BJ (cell line): ENCODE results near the gene GOSR1. TPM values are rescaled to one million over a fixed set of nuclear protein-coding genes. Genes with fewer than 3 reads are reported as not detected.

Experiments
- CTCF ChIA-PET: fragments of 350-600 bp; formaldehyde crosslinking; extraction: SDS; loops from one replicate; lab custom pipeline; 2021; ENCODE audit warnings: antibody characterized with exemption, inconsistent platforms; lab: Yijun Ruan, JAX
- POLR2A ChIA-PET: fragments of 300-600 bp; sonication (Branson Sonifier 250); formaldehyde crosslinking; extraction: SDS; loops from one replicate; lab custom pipeline; 2021; ENCODE audit warnings: antibody characterized with exemption; lab: Charles Lee
- DNase-seq: peaks from one replicate; pipeline ENCODE4 v3.0.0-alpha.2; 2011; ENCODE audit warnings: low read depth
- H3K27me3 ChIP-seq: 2 replicates; pipeline ENCODE4 v1.6.0; 2011; ENCODE audit warnings: low read length; ENCODE audit not compliant: control insufficient read depth, insufficient read depth
- H3K36me3 ChIP-seq: 2 replicates; pipeline ENCODE4 v1.5.1; 2011; ENCODE audit warnings: low read length; ENCODE audit not compliant: control insufficient read depth, insufficient read depth
- H3K4me3 ChIP-seq: 2 replicates; pipeline ENCODE4 v1.5.1; 2011; ENCODE audit warnings: low read depth, mild to moderate bottlenecking, control low read depth, low read length
- CTCF ChIP-seq: IDR thresholded peaks from 2 replicates; pipeline ENCODE4 v1.5.1; 2011; ENCODE audit warnings: low read depth, mild to moderate bottlenecking, control low read depth, inconsistent platforms, low read length, moderate library complexity; ENCODE audit not compliant: insufficient read depth
- polyA minus RNA-seq: library from RNA; depleted of rRNA, polyadenylated mRNA; stranded (reverse); fragments of >200 nt; gene quantifications from 2 replicates; pipeline ENCODE4 v1.2.3, GENCODE V29; 2011; rRNA and poly(A)+ RNA removed
- polyA plus RNA-seq: library from polyadenylated mRNA; depleted of rRNA; stranded (reverse); fragments of >200 nt; gene quantifications from 2 replicates; pipeline ENCODE4 v1.2.3, GENCODE V29; 2011; rRNA removed

GOSR1 gene
- 12.5 and 21.4 TPM in 2 replicates for polyA plus RNA-seq
- polyA minus RNA-seq, result 20.9 and 26.2 TPM in 2 replicates

GRCh38 chr17:30477083-30477773, at the start of gene GOSR1:
TSS of gene GOSR1 (plus strand) at chr17:30477408. CDS start at chr17:30477434, 26 bp downstream.
- CTCF ChIA-PET, result interaction anchor here (0.5 to 3.4 kb wide), 23 partner anchors 8 to 360 kb away, joined by 3 to 17 read pairs (median 4); partner anchors contain the start of gene NSRP1
- Histone ChIP-seq H3K27me3 (no peaks in the 10 kb centered on the region), H3K36me3 (peaks cover 2% of the 10 kb centered on the region; the same call in 1 of the 2 replicates), H3K4me3 (peak within 1 kb of the TSS; percentile 86)
- peak; percentile 71 for DNase-seq
- TF ChIP-seq CTCF, result peak; percentile 81
- POLR2A ChIA-PET, result interaction anchor here (0.8 kb wide), 1 partner anchor 110 kb away, joined by 3 read pairs; no protein-coding TSS in a partner anchor

GRCh38 chr17:30427611-30428010, 49.6 kb upstream of the GOSR1 start:
- Histone ChIP-seq H3K4me3 (no peak overlapping the region), H3K27me3 (no peaks in the 10 kb centered on the region), H3K36me3 (0 out of 2 replicates have a peak, but pooled peaks cover 2% of the 10 kb centered on the region)
- no peak for TF ChIP-seq CTCF
- POLR2A ChIA-PET, result no interaction called here
- CTCF ChIA-PET, result interaction anchor here (0.6 kb wide), 1 partner anchor 331 kb away, joined by 4 read pairs; no protein-coding TSS in a partner anchor
- DNase-seq, result no peak

GRCh38 chr17:30429155-30429554, 48.1 kb upstream of the GOSR1 start:
- POLR2A ChIA-PET, result no interaction called here
- Histone ChIP-seq H3K36me3 (0 out of 2 replicates have a peak, but pooled peaks cover 1% of the 10 kb centered on the region), H3K27me3 (no peaks in the 10 kb centered on the region), H3K4me3 (no peak overlapping the region)
- no peak for TF ChIP-seq CTCF
- CTCF ChIA-PET, result interaction anchor here (0.7 to 1.0 kb wide), 2 partner anchors 10 to 89 kb away, joined by 4 read pairs; no protein-coding TSS in a partner anchor
- peak; percentile 68 for DNase-seq

GRCh38 chr17:30433514-30433913, 43.7 kb upstream of the GOSR1 start:
- ChIA-PET POLR2A (no interaction called here), CTCF (interaction anchor here (0.9 to 1.4 kb wide), 2 partner anchors 10 to 93 kb away, joined by 3 to 4 read pairs; no protein-coding TSS in a partner anchor)
- TF ChIP-seq CTCF, result no peak
- Histone ChIP-seq H3K27me3 (no peaks in the 10 kb centered on the region), H3K4me3 (no peak overlapping the region), H3K36me3 (no peaks in the 10 kb centered on the region)
- DNase-seq, result peak; percentile 59

- Histone ChIP-seq H3K36me3 (no peaks in the 10 kb centered on the region), H3K4me3 (no peak overlapping the region), H3K27me3 (no peaks in the 10 kb centered on the region)
- no peak for DNase-seq
- ChIA-PET CTCF (no interaction called here), POLR2A (no interaction called here)
- TF ChIP-seq CTCF, result no peak
Measured at GRCh38 chr17:30436729-30437128, 40.5 kb upstream of the GOSR1 start.
